ENCODE data around the gene GATC. TPM values are rescaled to one million over a fixed set of nuclear protein-coding genes. Genes with fewer than 3 reads are reported as not detected.

GATC gene
- total RNA-seq, 2 experiments from 2014 or later: 25.4 to 31.9 TPM

- no peaks in the 10 kb centered on the region for H3K4me1 Mint-ChIP-seq (ENCODE audit: low read depth)
- no peak overlapping the region for H3K4me3 Mint-ChIP-seq
- CTCF ChIA-PET: interaction anchor here (0.9 kb wide), 1 partner anchor 19 kb away, joined by 3 read pairs; no protein-coding TSS in a partner anchor
- POLR2A ChIA-PET: no interaction called here
- H3K36me3 Mint-ChIP-seq (ENCODE audit: low read depth): no peaks in the 10 kb centered on the region
- no peak for ATAC-seq
- no peak for DNase-seq
- H3K9me3 Mint-ChIP-seq (ENCODE audit: insufficient read depth): no peaks in the 10 kb centered on the region
- H3K27me3 Mint-ChIP-seq (ENCODE audit: low read depth): peaks cover 11% of the 10 kb centered on the region
- H3K27ac Mint-ChIP-seq: no peak overlapping the region
Observed at GRCh38 chr12:120416490-120417216, 29.6 kb upstream of the GATC start.

- Mint-ChIP-seq H3K4me3 (no peak overlapping the region), H3K9me3 (ENCODE audit: insufficient read depth) (no peaks in the 10 kb centered on the region), H3K36me3 (ENCODE audit: low read depth) (no peaks in the 10 kb centered on the region), H3K27me3 (ENCODE audit: low read depth) (peaks cover 9% of the 10 kb centered on the region), H3K27ac (no peak overlapping the region), H3K4me1 (ENCODE audit: low read depth) (no peaks in the 10 kb centered on the region)
- DNase-seq: no peak
- ATAC-seq: no peak
- POLR2A ChIA-PET: no interaction called here
- CTCF ChIA-PET: interaction anchor here (0.8 to 0.9 kb wide), 2 partner anchors 12 to 20 kb away, joined by 3 to 4 read pairs; partner anchors contain the start of gene COX6A1
Observed at GRCh38 chr12:120417917-120418580, 28.2 kb upstream of the GATC start.

- ChIA-PET CTCF (interaction anchor here (1.3 kb wide), 1 partner anchor 8 kb away, joined by 3 read pairs; no protein-coding TSS in a partner anchor), POLR2A (no interaction called here)
- no peak overlapping the region for H3K4me3 Mint-ChIP-seq
- H3K27ac Mint-ChIP-seq: no peak overlapping the region
- ATAC-seq: no peak
- DNase-seq: no peak
- H3K36me3 Mint-ChIP-seq (ENCODE audit: low read depth): no peaks in the 10 kb centered on the region
- no peaks in the 10 kb centered on the region for H3K9me3 Mint-ChIP-seq (ENCODE audit: insufficient read depth)
- H3K4me1 Mint-ChIP-seq (ENCODE audit: low read depth): no peaks in the 10 kb centered on the region
- peaks cover 5% of the 10 kb centered on the region for H3K27me3 Mint-ChIP-seq (ENCODE audit: low read depth)
Observed at GRCh38 chr12:120421701-120422100, 24.5 kb upstream of the GATC start.

GRCh38 chr12:120422892-120423456 lies 23.3 kb upstream of the GATC start:
- Mint-ChIP-seq H3K4me1 (ENCODE audit: low read depth) (no peaks in the 10 kb centered on the region), H3K9me3 (ENCODE audit: insufficient read depth) (no peaks in the 10 kb centered on the region), H3K36me3 (ENCODE audit: low read depth) (no peaks in the 10 kb centered on the region), H3K27me3 (ENCODE audit: low read depth) (no peaks in the 10 kb centered on the region), H3K4me3 (no peak overlapping the region), H3K27ac (no peak overlapping the region)
- ATAC-seq (no peak), DNase-seq (no peak)
- ChIA-PET CTCF (interaction anchor here (1.2 kb wide), 1 partner anchor 82 kb away, joined by 3 read pairs; no protein-coding TSS in a partner anchor), POLR2A (no interaction called here)

- Mint-ChIP-seq H3K4me3 (no peak overlapping the region), H3K27ac (no peak overlapping the region), H3K36me3 (ENCODE audit: low read depth) (no peaks in the 10 kb centered on the region), H3K27me3 (ENCODE audit: low read depth) (peaks cover 9% of the 10 kb centered on the region), H3K9me3 (ENCODE audit: insufficient read depth) (no peaks in the 10 kb centered on the region), H3K4me1 (ENCODE audit: low read depth) (peaks cover 3% of the 10 kb centered on the region)
- ATAC-seq (no peak), DNase-seq (no peak)
- CTCF ChIA-PET: no interaction called here
- POLR2A ChIA-PET: no interaction called here
Observed at GRCh38 chr12:120425797-120426196, 20.4 kb upstream of the GATC start.

- peaks cover 9% of the 10 kb centered on the region for H3K27me3 Mint-ChIP-seq (ENCODE audit: low read depth)
- ChIA-PET POLR2A (interaction anchor here (0.9 kb wide), 1 partner anchor 227 kb away, joined by 3 read pairs; no protein-coding TSS in a partner anchor), CTCF (interaction anchor here (0.8 to 2.0 kb wide), 8 partner anchors 9 to 201 kb away, joined by 3 to 6 read pairs (median 4); partner anchors contain the start of genes POP5 and SIRT4)
- no peak overlapping the region for H3K4me3 Mint-ChIP-seq
- ATAC-seq (no peak), DNase-seq (no peak)
- peaks cover 10% of the 10 kb centered on the region for H3K4me1 Mint-ChIP-seq (ENCODE audit: low read depth)
- no peak overlapping the region for H3K27ac Mint-ChIP-seq
- no peaks in the 10 kb centered on the region for H3K9me3 Mint-ChIP-seq (ENCODE audit: insufficient read depth)
- H3K36me3 Mint-ChIP-seq (ENCODE audit: low read depth): no peaks in the 10 kb centered on the region
Observed at GRCh38 chr12:120428597-120429229, 17.5 kb upstream of the GATC start.

GRCh38 chr12:120429368-120429767 lies 16.9 kb upstream of the GATC start:
- Mint-ChIP-seq H3K4me1 (ENCODE audit: low read depth) (peaks cover 10% of the 10 kb centered on the region), H3K36me3 (ENCODE audit: low read depth) (no peaks in the 10 kb centered on the region), H3K4me3 (no peak overlapping the region), H3K27me3 (ENCODE audit: low read depth) (peaks cover 9% of the 10 kb centered on the region), H3K27ac (no peak overlapping the region), H3K9me3 (ENCODE audit: insufficient read depth) (no peaks in the 10 kb centered on the region)
- DNase-seq: no peak
- no peak for ATAC-seq
- ChIA-PET CTCF (interaction anchor here (0.6 to 2.0 kb wide), 15 partner anchors 8 to 202 kb away, joined by 3 to 6 read pairs (median 4); partner anchors contain the start of genes POP5, PXN and SIRT4), POLR2A (interaction anchor here (0.9 kb wide), 1 partner anchor 228 kb away, joined by 3 read pairs; no protein-coding TSS in a partner anchor)

- no peaks in the 10 kb centered on the region for H3K9me3 Mint-ChIP-seq (ENCODE audit: insufficient read depth)
- ChIA-PET POLR2A (no interaction called here), CTCF (interaction anchor here (0.7 to 1.7 kb wide), 5 partner anchors 10 to 131 kb away, joined by 3 to 6 read pairs (median 3); partner anchors contain the start of gene SIRT4)
- DNase-seq (no peak), ATAC-seq (no peak)
- H3K4me3 Mint-ChIP-seq: no peak overlapping the region
- no peak overlapping the region for H3K27ac Mint-ChIP-seq
- H3K4me1 Mint-ChIP-seq (ENCODE audit: low read depth): peaks cover 15% of the 10 kb centered on the region
- peaks cover 1% of the 10 kb centered on the region for H3K36me3 Mint-ChIP-seq (ENCODE audit: low read depth)
- peaks cover 9% of the 10 kb centered on the region for H3K27me3 Mint-ChIP-seq (ENCODE audit: low read depth)
Observed at GRCh38 chr12:120432772-120433525, 13.3 kb upstream of the GATC start.

- Mint-ChIP-seq H3K9me3 (ENCODE audit: insufficient read depth) (no peaks in the 10 kb centered on the region), H3K4me3 (peak within 1 kb of the TSS; percentile 83), H3K36me3 (ENCODE audit: low read depth) (peaks cover 31% of the 10 kb centered on the region), H3K27ac (peak within 1 kb of the TSS; percentile 92), H3K27me3 (ENCODE audit: low read depth) (no peaks in the 10 kb centered on the region), H3K4me1 (ENCODE audit: low read depth) (peaks cover 24% of the 10 kb centered on the region)
- POLR2A ChIA-PET: interaction anchor here (0.5 to 2.1 kb wide), 8 partner anchors 9 to 962 kb away, joined by 3 to 10 read pairs (median 4); partner anchors contain the start of genes RNU4-1, RNU4-2 and SIRT4
- DNase-seq (peak; percentile 99), ATAC-seq (peak; percentile 98)
- CTCF ChIA-PET: interaction anchor here (0.6 to 2.3 kb wide), 13 partner anchors 12 to 144 kb away, joined by 3 to 12 read pairs (median 4); partner anchors contain the start of genes DYNLL1, POP5 and SIRT4
Observed at GRCh38 chr12:120437735-120438494, 8.3 kb upstream of the GATC start, which contains the start of gene COX6A1. Gene COX6A1, plus strand, starts transcription at chr12:120438113. Its CDS starts 14 bp downstream, at chr12:120438127.

- Mint-ChIP-seq H3K4me1 (ENCODE audit: low read depth) (peaks cover 20% of the 10 kb centered on the region), H3K27ac (peak overlapping the region; percentile 92), H3K9me3 (ENCODE audit: insufficient read depth) (no peaks in the 10 kb centered on the region), H3K4me3 (peak overlapping the region; percentile 83), H3K27me3 (ENCODE audit: low read depth) (no peaks in the 10 kb centered on the region), H3K36me3 (ENCODE audit: low read depth) (peaks cover 37% of the 10 kb centered on the region)
- POLR2A ChIA-PET: interaction anchor here (1.3 to 2.1 kb wide), 5 partner anchors 20 to 147 kb away, joined by 4 to 10 read pairs (median 4); partner anchors contain the start of genes RNU4-1, RNU4-2 and SIRT4
- CTCF ChIA-PET: interaction anchor here (1.0 to 2.3 kb wide), 11 partner anchors 11 to 249 kb away, joined by 3 to 12 read pairs (median 6); partner anchors contain the start of genes DYNLL1, POP5 and SIRT4
- DNase-seq: no peak
- ATAC-seq: no peak
Observed at GRCh38 chr12:120438495-120439198, 7.6 kb upstream of the GATC start.

Measured in activated CD8-positive, alpha-beta T cell treated with anti-CD3 and anti-CD28 coated beads, Interleukin-2, amount 10 ng/mL, durations not matched to agents 7 days and 5 days (primary cell).